ENCODE measurements around the gene TMEM247. TPM values are rescaled to one million over a fixed set of nuclear protein-coding genes. Genes with fewer than 3 reads are reported as not detected.

The TMEM247 gene
- total RNA-seq, 1 experiment from 2014 or later = not detected

DNA sequence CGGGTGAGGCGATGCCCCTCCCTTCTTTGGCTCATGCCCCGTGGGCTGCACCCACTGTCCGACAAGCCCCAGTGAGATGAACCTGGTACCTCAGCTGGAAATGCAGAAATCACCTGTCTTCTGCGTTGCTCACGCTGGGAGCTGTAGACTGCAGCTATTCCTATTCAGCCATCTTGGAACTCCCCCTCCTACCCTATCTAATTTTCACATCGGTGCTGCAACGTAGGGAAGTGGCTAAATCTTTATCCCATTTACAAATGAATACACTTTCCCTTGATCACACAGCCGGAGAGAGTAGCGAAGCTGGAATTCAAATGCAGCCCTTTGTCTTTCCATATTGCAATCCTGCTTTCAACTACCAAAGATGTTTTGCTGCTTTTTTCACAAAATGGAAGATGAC is 1.4 kb upstream of the TMEM247 start:
- no peaks in the 10 kb centered on the region for H3K9me3 Mint-ChIP-seq (ENCODE audit: low read depth, unreplicated experiment)
- no peak overlapping the region for H3K4me3 Mint-ChIP-seq (ENCODE audit: low read depth, unreplicated experiment)
- TF ChIP-seq, protein P1, sequence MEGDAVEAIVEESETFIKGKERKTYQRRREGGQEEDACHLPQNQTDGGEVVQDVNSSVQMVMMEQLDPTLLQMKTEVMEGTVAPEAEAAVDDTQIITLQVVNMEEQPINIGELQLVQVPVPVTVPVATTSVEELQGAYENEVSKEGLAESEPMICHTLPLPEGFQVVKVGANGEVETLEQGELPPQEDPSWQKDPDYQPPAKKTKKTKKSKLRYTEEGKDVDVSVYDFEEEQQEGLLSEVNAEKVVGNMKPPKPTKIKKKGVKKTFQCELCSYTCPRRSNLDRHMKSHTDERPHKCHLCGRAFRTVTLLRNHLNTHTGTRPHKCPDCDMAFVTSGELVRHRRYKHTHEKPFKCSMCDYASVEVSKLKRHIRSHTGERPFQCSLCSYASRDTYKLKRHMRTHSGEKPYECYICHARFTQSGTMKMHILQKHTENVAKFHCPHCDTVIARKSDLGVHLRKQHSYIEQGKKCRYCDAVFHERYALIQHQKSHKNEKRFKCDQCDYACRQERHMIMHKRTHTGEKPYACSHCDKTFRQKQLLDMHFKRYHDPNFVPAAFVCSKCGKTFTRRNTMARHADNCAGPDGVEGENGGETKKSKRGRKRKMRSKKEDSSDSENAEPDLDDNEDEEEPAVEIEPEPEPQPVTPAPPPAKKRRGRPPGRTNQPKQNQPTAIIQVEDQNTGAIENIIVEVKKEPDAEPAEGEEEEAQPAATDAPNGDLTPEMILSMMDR (IDR thresholded peaks at IDR 0.05; ENCODE audit: unreplicated experiment) = no peak
- no peaks in the 10 kb centered on the region for H3K36me3 Mint-ChIP-seq (ENCODE audit: insufficient read depth, unreplicated experiment)
- no peak for DNase-seq
- intact Hi-C loops (cut with micrococcal nuclease; ENCODE audit: unreplicated experiment) = no loop called here
- peaks cover 52% of the 10 kb centered on the region for H3K27me3 Mint-ChIP-seq (ENCODE audit: unreplicated experiment)
- no peak overlapping the region for H3K27ac Mint-ChIP-seq (ENCODE audit: unreplicated experiment)
- BruUV-seq (replicated peaks) = no TSS peak
- CTCF ChIA-PET = no interaction called here
- peaks cover 14% of the 10 kb centered on the region for H3K4me1 Mint-ChIP-seq (ENCODE audit: low read depth, unreplicated experiment)

DNA sequence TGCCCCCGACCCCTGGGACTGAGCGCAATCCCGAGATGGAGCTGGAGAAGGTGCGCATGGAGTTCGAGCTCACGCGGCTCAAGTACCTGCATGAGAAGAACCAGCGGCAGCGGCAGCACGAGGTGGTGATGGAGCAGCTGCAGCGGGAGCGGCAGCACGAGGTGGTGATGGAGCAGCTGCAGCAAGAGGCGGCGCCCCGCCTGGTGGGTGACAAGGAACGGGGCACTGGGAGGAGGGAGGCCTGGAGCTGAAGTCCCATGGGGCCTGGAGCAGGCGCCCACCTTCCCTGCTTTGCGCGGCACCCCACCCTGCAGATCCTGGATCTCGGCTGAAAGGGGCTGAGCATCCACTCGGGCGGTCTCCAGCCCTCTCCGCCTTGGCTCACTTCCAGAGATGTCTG is 1.2 kb downstream of the TMEM247 start:
- intact Hi-C loops (cut with micrococcal nuclease; ENCODE audit: unreplicated experiment) = no loop called here

DNA sequence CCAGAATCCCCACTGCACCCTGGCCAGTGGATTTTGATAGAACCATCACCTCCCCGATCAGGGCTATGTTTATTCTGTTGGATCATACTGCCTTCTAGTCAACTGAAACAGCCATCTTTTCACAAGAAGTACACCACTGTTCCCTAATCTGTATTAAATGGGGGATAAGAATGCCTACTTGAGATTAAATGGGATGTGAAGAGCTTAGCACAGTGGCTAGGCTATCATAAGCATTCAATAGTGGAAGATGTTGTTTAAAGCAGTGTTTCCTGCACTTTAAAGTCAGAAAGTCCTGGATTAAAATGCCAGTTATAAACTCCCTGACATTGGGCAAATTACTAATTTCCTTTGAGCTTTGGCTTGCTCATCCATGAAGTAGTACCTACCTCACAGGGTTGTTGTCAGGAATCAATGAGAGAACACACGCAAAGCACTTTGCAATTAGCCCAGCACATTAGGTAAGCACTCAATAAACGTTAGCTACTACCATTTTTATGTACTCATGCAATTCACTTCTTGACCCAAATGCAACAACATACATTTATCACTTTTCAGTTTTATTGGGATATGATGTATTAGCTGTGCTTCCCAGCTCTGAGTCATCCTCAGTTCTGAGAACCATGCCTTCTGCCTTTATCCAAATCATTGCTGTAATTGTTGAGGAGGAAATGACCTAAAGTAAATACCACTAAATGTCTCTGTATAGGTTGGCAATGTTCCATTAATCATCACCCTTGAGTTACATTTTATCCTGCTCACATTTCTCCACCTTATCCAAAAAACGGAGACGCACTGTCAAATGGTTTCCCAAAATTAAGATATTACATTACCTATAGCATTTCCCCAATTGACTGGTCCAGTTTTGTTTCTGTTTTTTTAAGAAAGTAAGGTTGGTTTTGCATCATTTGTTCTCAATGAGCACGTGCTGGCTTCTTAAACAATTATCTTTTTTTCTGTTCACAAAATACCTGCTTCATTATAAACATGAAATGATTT is 2.1 kb downstream of the TMEM247 start:
- DNase-seq = no peak
- peaks cover 50% of the 10 kb centered on the region for H3K27me3 Mint-ChIP-seq (ENCODE audit: unreplicated experiment)
- peaks cover 14% of the 10 kb centered on the region for H3K4me1 Mint-ChIP-seq (ENCODE audit: low read depth, unreplicated experiment)
- no peak overlapping the region for H3K27ac Mint-ChIP-seq (ENCODE audit: unreplicated experiment)
- TF ChIP-seq, protein P1 (IDR thresholded peaks at IDR 0.05; ENCODE audit: unreplicated experiment) = no peak
- no peaks in the 10 kb centered on the region for H3K36me3 Mint-ChIP-seq (ENCODE audit: insufficient read depth, unreplicated experiment)
- no peak overlapping the region for H3K4me3 Mint-ChIP-seq (ENCODE audit: low read depth, unreplicated experiment)
- CTCF ChIA-PET = interaction anchor here (0.8 to 0.9 kb wide), 2 partner anchors 10 to 84 kb away, joined by 3 read pairs; no protein-coding TSS in a partner anchor
- intact Hi-C loops (cut with micrococcal nuclease; ENCODE audit: unreplicated experiment) = no loop called here
- H3K9me3 Mint-ChIP-seq (ENCODE audit: low read depth, unreplicated experiment) = no peaks in the 10 kb centered on the region
- BruUV-seq (replicated peaks) = no TSS peak

More for the DNA sequence above, 1.2 kb downstream of the TMEM247 start:
- no TSS peak for BruUV-seq (replicated peaks)
- Mint-ChIP-seq H3K9me3 (ENCODE audit: low read depth, unreplicated experiment) (no peaks in the 10 kb centered on the region), H3K4me3 (ENCODE audit: low read depth, unreplicated experiment) (no peak overlapping the region), H3K4me1 (ENCODE audit: low read depth, unreplicated experiment) (peaks cover 14% of the 10 kb centered on the region), H3K27ac (ENCODE audit: unreplicated experiment) (no peak overlapping the region), H3K27me3 (ENCODE audit: unreplicated experiment) (peaks cover 50% of the 10 kb centered on the region), H3K36me3 (ENCODE audit: insufficient read depth, unreplicated experiment) (no peaks in the 10 kb centered on the region)
- no peak for DNase-seq
- CTCF ChIA-PET = no interaction called here
- TF ChIP-seq, protein P1 (IDR thresholded peaks at IDR 0.05; ENCODE audit: unreplicated experiment) = no peak

DNA sequence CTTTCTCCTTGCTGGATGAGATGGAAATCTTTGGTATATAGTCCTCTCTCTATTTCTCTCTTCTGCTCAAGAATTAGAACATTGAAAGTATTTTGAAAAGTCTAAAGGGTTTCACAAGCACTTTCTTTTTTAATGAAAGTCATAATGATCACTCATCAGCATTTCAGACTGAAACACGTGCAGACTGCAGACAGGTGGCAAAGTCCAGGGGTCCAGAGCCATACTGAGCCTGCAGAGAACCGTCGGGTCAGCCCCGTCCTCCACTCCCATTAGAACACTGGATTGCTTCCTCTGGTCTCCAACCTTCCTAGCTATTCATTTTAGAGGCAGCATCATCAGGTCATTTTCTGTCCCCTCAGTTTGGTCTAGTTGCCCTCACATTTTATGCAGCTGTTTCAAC is 3.1 kb downstream of the TMEM247 start:
- intact Hi-C loops (cut with micrococcal nuclease; ENCODE audit: unreplicated experiment) = no loop called here
- no peaks in the 10 kb centered on the region for H3K36me3 Mint-ChIP-seq (ENCODE audit: insufficient read depth, unreplicated experiment)
- H3K27me3 Mint-ChIP-seq (ENCODE audit: unreplicated experiment) = peaks cover 52% of the 10 kb centered on the region
- CTCF ChIA-PET = no interaction called here
- TF ChIP-seq, protein P1 (IDR thresholded peaks at IDR 0.05; ENCODE audit: unreplicated experiment) = no peak
- no TSS peak for BruUV-seq (replicated peaks)
- no peak for DNase-seq
- no peak overlapping the region for H3K27ac Mint-ChIP-seq (ENCODE audit: unreplicated experiment)
- peaks cover 14% of the 10 kb centered on the region for H3K4me1 Mint-ChIP-seq (ENCODE audit: low read depth, unreplicated experiment)
- no peak overlapping the region for H3K4me3 Mint-ChIP-seq (ENCODE audit: low read depth, unreplicated experiment)
- no peaks in the 10 kb centered on the region for H3K9me3 Mint-ChIP-seq (ENCODE audit: low read depth, unreplicated experiment)
